CD4-positive, alpha-beta T cell treated with Interleukin-10 for 1 hour (primary cell): ENCODE data around the gene CBX2.

Experiments used
- DNase-seq: peaks from one replicate; pipeline ENCODE4 v3.0.0-alpha.2; 2020

The CBX2 gene

GRCh38 chr17:79831265-79832217, 53.6 kb downstream of the CBX2 start:
- DNase-seq = no peak

GRCh38 chr17:79832218-79833109, 54.5 kb downstream of the CBX2 start:
- no peak for DNase-seq

GRCh38 chr17:79833110-79833450, 55.1 kb downstream of the CBX2 start:
- DNase-seq = no peak

- DNase-seq = no peak
Measured at GRCh38 chr17:79833744-79834564, 56.0 kb downstream of the CBX2 start.

- peak; percentile 62 for DNase-seq
Measured at GRCh38 chr17:79834565-79835469, 56.9 kb downstream of the CBX2 start.

- no peak for DNase-seq
Measured at GRCh38 chr17:79835470-79835899, 57.5 kb downstream of the CBX2 start.

- no peak for DNase-seq
Measured at GRCh38 chr17:79835953-79836509, 58.1 kb downstream of the CBX2 start.

- no peak for DNase-seq
Measured at GRCh38 chr17:79836510-79836971, 58.6 kb downstream of the CBX2 start.

GRCh38 chr17:79836972-79837887, 59.3 kb downstream of the CBX2 start:
- no peak for DNase-seq
